Liver (tissue), 9 donors: Measurements from ENCODE around the gene BATF. TPM values are rescaled to one million over a fixed set of nuclear protein-coding genes. Genes with fewer than 3 reads are reported as not detected.

ENCODE experiments used
- DNase-seq: peaks from one replicate; pipeline ENCODE4 v3.0.0-alpha.2; 2017; ENCODE audit warnings: low spot score
- H3K27ac ChIP-seq, 2 donors: one replicate each; pipeline ENCODE4 v1.7.0; 2013; ENCODE audit warnings: inconsistent platforms in 2 of 2, low read length in 2 of 2, control low read depth in 1 of 2, low read depth in 1 of 2, mild to moderate bottlenecking in 1 of 2
- H3K27me3 ChIP-seq, 4 donors: one replicate each; pipeline versions ENCODE4 v1.6.1 to v1.7.0; 2013; ENCODE audit warnings: low read length in 3 of 4, inconsistent platforms in 1 of 4, mild to moderate bottlenecking in 1 of 4, moderate library complexity in 1 of 4; ENCODE audit not compliant: control insufficient read depth in 4 of 4, insufficient read depth in 4 of 4
- H3K36me3 ChIP-seq, 4 donors: one replicate each; pipeline versions ENCODE4 v1.6.1 to v1.7.0; 2013; ENCODE audit warnings: low read length in 3 of 4, mild to moderate bottlenecking in 3 of 4, low read depth in 1 of 4, moderate library complexity in 1 of 4; ENCODE audit not compliant: control insufficient read depth in 4 of 4, insufficient read depth in 3 of 4
- H3K4me1 ChIP-seq, 4 donors: one replicate each; pipeline versions ENCODE4 v1.6.1 to v1.7.0; 2013; ENCODE audit warnings: low read length in 3 of 4, mild to moderate bottlenecking in 3 of 4, moderate library complexity in 1 of 4; ENCODE audit not compliant: control insufficient read depth in 4 of 4, insufficient read depth in 4 of 4
- H3K4me3 ChIP-seq, 3 donors: one replicate each; pipeline versions ENCODE4 v1.6.1 to v1.7.0; 2013; ENCODE audit warnings: low read length in 3 of 3, control low read depth in 1 of 3, low read depth in 1 of 3, mild to moderate bottlenecking in 1 of 3
- H3K9ac ChIP-seq, 2 donors: one replicate each; pipeline ENCODE4 v1.7.0; 2013; ENCODE audit warnings: low read length in 2 of 2, mild to moderate bottlenecking in 2 of 2, moderate library complexity in 2 of 2, control low read depth in 1 of 2, low read depth in 1 of 2
- H3K9me3 ChIP-seq, 4 donors: one replicate each; pipeline versions ENCODE4 v1.6.1 to v1.7.0; 2013; ENCODE audit warnings: low read length in 3 of 4; ENCODE audit not compliant: control insufficient read depth in 4 of 4
- CTCF ChIP-seq: fragments of 150-350 bp; IDR thresholded peaks from 2 replicates; pipeline ENCODE4 v1.5.1; 2017; ENCODE audit warnings: improper control_type of control experiment, low read depth, low read length; ENCODE audit not compliant: missing input control
- EGR1 ChIP-seq, 2 donors: IDR thresholded peaks; 2 replicates each; pipeline ENCODE4 v1.6.1; 2016 to 2018; ENCODE audit warnings: antibody characterized with exemption in 2 of 2, low read depth in 2 of 2
- FOXA2 ChIP-seq: IDR thresholded peaks from 2 replicates; pipeline ENCODE4 v1.6.1; 2016; ENCODE audit warnings: antibody characterized with exemption
- HNF4A ChIP-seq, 2 donors: conservative IDR thresholded peaks; 2 replicates each; pipeline ENCODE4 v1.6.1; 2016; ENCODE audit warnings: antibody characterized with exemption in 2 of 2, mild to moderate bottlenecking in 2 of 2
- HNF4G ChIP-seq: IDR thresholded peaks from 2 replicates; pipeline ENCODE4 v1.6.1; 2016; ENCODE audit warnings: antibody characterized with exemption
- JUND ChIP-seq, 2 donors: IDR thresholded peaks; 2 replicates each; pipeline ENCODE4 v1.6.1; 2016; ENCODE audit warnings: antibody characterized with exemption in 2 of 2
- RAD21 ChIP-seq, 2 donors: IDR thresholded peaks; 2 replicates each; pipeline ENCODE4 v1.6.1; 2016; ENCODE audit warnings: antibody characterized with exemption in 2 of 2, mild to moderate bottlenecking in 2 of 2
- REST ChIP-seq: IDR thresholded peaks from 2 replicates; pipeline ENCODE4 v1.6.1; 2016; ENCODE audit warnings: antibody characterized with exemption, mild to moderate bottlenecking
- RXRA ChIP-seq, 2 donors: IDR thresholded peaks; 2 replicates each; pipeline ENCODE4 v1.6.1; 2017 to 2018; ENCODE audit warnings: antibody characterized with exemption in 2 of 2, mild to moderate bottlenecking in 1 of 2
- SP1 ChIP-seq: IDR thresholded peaks from 2 replicates; pipeline ENCODE4 v1.6.1; 2018; ENCODE audit warnings: antibody characterized with exemption, mild to moderate bottlenecking
- WGBS: extraction: QIAGEN DNeasy Blood & Tissue Kit; methylation state at CpG from one replicate; pipeline ENCODE4 v1.1.7; 2013; 5-methylcytosine and 5-hydroxymethylcytosine counted together
- polyA plus RNA-seq, 2 donors: library from polyadenylated mRNA; stranded (reverse) in 1 of 2; unstranded in 1 of 2; fragments of 200-250 nt in 1 of 2; fragments of >200 nt in 1 of 2; fragmentation: Nextera tagmentation in 1 of 2; extraction: Ambion mirVana in 1 of 2; gene quantifications; one replicate each; pipeline versions ENCODE4 v1.2.1 to v1.2.3, GENCODE V29; 2013 to 2015
- total RNA-seq, 2 donors: library from RNA; depleted of rRNA; stranded (reverse); fragments of >200 nt; gene quantifications; one replicate each; pipeline ENCODE4 v1.2.3, GENCODE V29; 2014
- donor health status: healthy.
- donor health status: healthy.
- donor health status: healthy.
- donor health status: healthy.
- donor health status: healthy.

Gene BATF
- total and polyA plus RNA-seq, 4 donors, result 0.77 to 2.1 (median 1.0) TPM

DNA sequence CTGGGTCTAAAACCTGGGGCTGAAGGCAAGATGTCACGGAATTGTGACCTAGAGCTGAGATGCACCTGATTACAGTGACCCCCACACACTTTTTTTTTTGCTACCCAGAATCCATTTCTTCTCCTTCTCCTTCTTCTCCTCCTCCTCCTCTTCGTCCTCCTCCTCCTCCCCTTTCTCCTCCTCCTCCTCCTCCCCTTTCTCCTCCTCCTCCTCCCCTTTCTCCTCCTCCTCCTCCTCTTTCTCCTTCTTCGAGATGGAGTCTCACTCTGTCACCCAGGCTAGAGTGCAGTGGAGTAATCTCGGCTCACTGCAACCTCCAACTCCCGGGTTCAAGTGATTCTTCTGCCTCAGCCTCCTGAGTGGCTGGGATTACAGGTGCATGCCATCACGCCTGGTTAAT is 36.8 kb downstream of the BATF start:
- TF ChIP-seq RXRA (IDR thresholded peaks at IDR 0.05) (no peak), EGR1 (IDR thresholded peaks at IDR 0.05; ENCODE audit: low read depth in 2 of 2) (no peak), FOXA2 (no peak)
- WGBS, result 93% methylated on average over 6 of the region's 6 CpGs
- no peaks in the 10 kb centered on the region for H3K36me3 ChIP-seq
- no peak overlapping the region for H3K9ac ChIP-seq
- H3K9me3 ChIP-seq, result peaks cover 0 to 6% (median under 1%) of the 10 kb centered on the region in 4 donors
- DNase-seq, result no peak
- H3K4me1 ChIP-seq, result peaks cover 0 to 6% (median 3%) of the 10 kb centered on the region in 4 donors
- H3K27ac ChIP-seq, result no peak overlapping the region
- H3K27me3 ChIP-seq, result no peaks in the 10 kb centered on the region
- no peak overlapping the region for H3K4me3 ChIP-seq

DNA sequence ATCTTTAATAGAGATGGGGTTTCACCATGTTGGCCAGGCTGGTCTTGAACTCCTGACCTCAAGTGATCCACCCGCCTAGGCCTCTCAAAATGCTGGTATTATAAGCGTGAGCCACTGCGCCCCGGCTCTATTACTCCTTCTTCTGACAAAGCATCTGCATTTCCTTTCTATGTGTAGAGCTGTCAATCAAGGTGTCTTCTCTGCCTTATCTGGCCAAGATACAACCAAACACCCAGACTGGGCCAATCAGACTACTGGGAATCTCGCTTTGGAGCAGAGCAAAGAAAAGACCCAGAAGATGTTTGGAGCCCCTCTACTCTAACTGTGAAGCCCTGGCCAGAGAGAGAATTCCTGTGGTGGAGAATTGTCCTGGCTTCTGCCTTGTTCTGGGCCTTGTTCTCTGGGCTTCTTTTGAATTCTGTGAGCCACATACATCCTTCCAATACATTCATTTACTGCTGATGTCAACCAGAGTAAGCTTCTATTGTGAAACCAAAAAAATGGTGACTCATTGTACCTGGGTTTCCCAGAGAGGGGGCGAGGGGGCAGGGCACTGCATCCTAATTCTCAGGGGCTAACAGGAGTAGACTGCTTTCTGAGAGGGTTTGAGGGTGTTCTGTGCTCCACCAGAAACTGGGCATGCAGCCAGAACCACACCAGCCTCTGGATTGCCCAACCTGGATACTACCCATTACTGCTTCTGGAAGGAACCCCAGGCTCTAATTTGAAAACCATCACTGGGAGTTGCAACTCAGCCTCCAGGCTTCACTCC is 37.4 kb downstream of the BATF start:
- no peak for DNase-seq
- peaks cover 0 to 6% (median 3%) of the 10 kb centered on the region in 4 donors for H3K4me1 ChIP-seq
- 94% methylated on average over 6 of the region's 6 CpGs for WGBS
- no peak overlapping the region for H3K27ac ChIP-seq
- H3K4me3 ChIP-seq, result no peak overlapping the region
- no peaks in the 10 kb centered on the region for H3K36me3 ChIP-seq
- no peak overlapping the region for H3K9ac ChIP-seq
- no peak for TF ChIP-seq RXRA (IDR thresholded peaks at IDR 0.05)
- no peak for TF ChIP-seq FOXA2
- TF ChIP-seq CTCF, result no peak
- peak in 1 of 2 donors; percentile 23 for TF ChIP-seq JUND (IDR thresholded peaks at IDR 0.05)
- no peak for TF ChIP-seq HNF4G
- TF ChIP-seq RAD21 (IDR thresholded peaks at IDR 0.05), result peak in 1 of 2 donors; percentile 21
- no peaks in the 10 kb centered on the region for H3K27me3 ChIP-seq
- H3K9me3 ChIP-seq, result peaks cover 0 to 6% (median under 1%) of the 10 kb centered on the region in 4 donors

- WGBS, result under 1% methylated on average over 6 of the region's 6 CpGs
- no peaks in the 10 kb centered on the region for H3K27me3 ChIP-seq
- H3K9me3 ChIP-seq, result peaks cover 0 to 6% (median under 1%) of the 10 kb centered on the region in 4 donors
- no peaks in the 10 kb centered on the region for H3K36me3 ChIP-seq
- no peak overlapping the region for H3K4me3 ChIP-seq
- DNase-seq, result peak; percentile 62
- TF ChIP-seq HNF4A (conservative IDR thresholded peaks at IDR 0.05) (no peak), SP1 (peak; percentile 48), RAD21 (IDR thresholded peaks at IDR 0.05) (peak; percentile 99), CTCF (peak; percentile 89), JUND (IDR thresholded peaks at IDR 0.05) (peak in 1 of 2 donors; percentile 27), RXRA (IDR thresholded peaks at IDR 0.05) (peak; percentile 35 to 43), REST (no peak)
- peaks cover 0 to 6% (median 3%) of the 10 kb centered on the region in 4 donors for H3K4me1 ChIP-seq
- no peak overlapping the region for H3K9ac ChIP-seq
- H3K27ac ChIP-seq, result no peak overlapping the region
These were observed 38.8 kb downstream of the BATF start for GRCh38 chr14:75561013-75561432.
